ENCODE data around the gene SLC30A4.

SLC30A4 gene

GRCh38 chr15:45441686-45442085 lies 80.9 kb downstream of the SLC30A4 start:
- TF ChIP-seq CTCF (IDR thresholded peaks at IDR 0.05) = no peak
- H3K4me3 ChIP-seq = no peak overlapping the region
- no peak overlapping the region for H3K27ac ChIP-seq
- DNase-seq (ENCODE audit: low spot score) = no peak

GRCh38 chr15:45441036-45441435 lies 81.5 kb downstream of the SLC30A4 start:
- Histone ChIP-seq H3K27ac (no peak overlapping the region), H3K4me3 (no peak overlapping the region)
- no peak for TF ChIP-seq CTCF (IDR thresholded peaks at IDR 0.05)
- no peak for DNase-seq (ENCODE audit: low spot score)

GRCh38 chr15:45439521-45440260 lies 82.9 kb downstream of the SLC30A4 start:
- no peak for TF ChIP-seq CTCF (IDR thresholded peaks at IDR 0.05)
- DNase-seq (ENCODE audit: low spot score) = peak; percentile 11
- no peak overlapping the region for H3K27ac ChIP-seq
- no peak overlapping the region for H3K4me3 ChIP-seq

GRCh38 chr15:45435124-45435903 lies 87.2 kb downstream of the SLC30A4 start:
- Histone ChIP-seq H3K27ac (no peak overlapping the region), H3K4me3 (no peak overlapping the region)
- TF ChIP-seq CTCF (IDR thresholded peaks at IDR 0.05) = no peak
- DNase-seq (ENCODE audit: low spot score) = no peak

- H3K27ac ChIP-seq = no peak overlapping the region
- no peak overlapping the region for H3K4me3 ChIP-seq
- DNase-seq (ENCODE audit: low spot score) = no peak
- TF ChIP-seq CTCF (IDR thresholded peaks at IDR 0.05) = no peak
Measured at GRCh38 chr15:45434078-45434567, 88.4 kb downstream of the SLC30A4 start.

GRCh38 chr15:45431511-45431910 lies 91.0 kb downstream of the SLC30A4 start:
- DNase-seq (ENCODE audit: low spot score) = no peak
- no peak for TF ChIP-seq CTCF (IDR thresholded peaks at IDR 0.05)
- H3K27ac ChIP-seq = no peak overlapping the region
- H3K4me3 ChIP-seq = no peak overlapping the region

Data from coronary artery (tissue), 2 donors.